Measurements from ENCODE around the gene KPNA1. TPM values are rescaled to one million over a fixed set of nuclear protein-coding genes. Genes with fewer than 3 reads are reported as not detected.
A peak's percentile ranks its signal among the peaks of the same experiment; 100 is the strongest.

Gene KPNA1
- total RNA-seq, 1 experiment from 2014 or later, result 64.3 TPM

- intact Hi-C loops (cut with micrococcal nuclease), result no loop called here
- Histone ChIP-seq H2AFZ (ENCODE audit: low read length) (no peak overlapping the region), H3K9me3 (ENCODE audit: low read length) (no peaks in the 10 kb centered on the region), H3K4me3 (ENCODE audit: low read length) (no peak overlapping the region), H3K4me2 (ENCODE audit: low read length) (no peak overlapping the region), H3K27me3 (ENCODE audit: low read length) (no peaks in the 10 kb centered on the region), H3K9me2 (replicated peaks; ENCODE audit: low read length) (no peaks in the 10 kb centered on the region), H4K20me1 (ENCODE audit: low read length) (peaks cover 18% of the 10 kb centered on the region), H3K79me2 (ENCODE audit: low read length) (peaks cover 23% of the 10 kb centered on the region), H3K9ac (ENCODE audit: low read length) (no peak overlapping the region), H3F3A (ENCODE audit: low read length, unreplicated experiment) (no peaks in the 10 kb centered on the region), H3K36me3 (ENCODE audit: low read depth, low read length) (no peaks in the 10 kb centered on the region), H3K4me1 (ENCODE audit: insufficient read depth, low read length) (peaks cover 14% of the 10 kb centered on the region), H3K27ac (ENCODE audit: low read length) (no peak overlapping the region)
- CTCF ChIA-PET, result no interaction called here
- POLR2A ChIA-PET (ENCODE audit: unreplicated experiment), result no interaction called here
- BruUV-seq (replicated peaks), result no TSS peak
- DNase-seq (no peak), ATAC-seq (no peak)
- TF ChIP-seq EZH2phosphoT487 (IDR thresholded peaks at IDR 0.05; ENCODE audit: borderline replicate concordance, low read length), result no peak
- TF ChIP-seq EZH2 (IDR thresholded peaks at IDR 0.05; ENCODE audit: low read length, unreplicated experiment), result no peak
- TF ChIP-seq CTCF (conservative IDR thresholded peaks at IDR 0.05; ENCODE audit: low read depth, low read length), result no peak
Measured at GRCh38 chr3:122516846-122517360, 2.2 kb upstream of the KPNA1 start.

GRCh38 chr3:122515870-122516269, 1.1 kb upstream of the KPNA1 start:
- intact Hi-C loops (cut with micrococcal nuclease), result loop anchor here (2.0 kb wide), 1 partner anchor 45 kb away; no protein-coding TSS in a partner anchor
- CTCF ChIA-PET, result no interaction called here
- no TSS peak for BruUV-seq (replicated peaks)

More at GRCh38 chr3:122515870-122516269, 1.1 kb upstream of the KPNA1 start:
- peaks cover 29% of the 10 kb centered on the region for H4K20me1 ChIP-seq (ENCODE audit: low read length)
- H3K9me3 ChIP-seq (ENCODE audit: low read length), result no peaks in the 10 kb centered on the region
- H3K4me2 ChIP-seq (ENCODE audit: low read length), result no peak overlapping the region
- H2AFZ ChIP-seq (ENCODE audit: low read length), result 0 out of 2 replicates have a peak overlapping the region, but pooled peaks have one; percentile 12
- no peaks in the 10 kb centered on the region for H3K36me3 ChIP-seq (ENCODE audit: low read depth, low read length)
- TF ChIP-seq EZH2 (IDR thresholded peaks at IDR 0.05; ENCODE audit: low read length, unreplicated experiment) (no peak), CTCF (conservative IDR thresholded peaks at IDR 0.05; ENCODE audit: low read depth, low read length) (no peak), EZH2phosphoT487 (IDR thresholded peaks at IDR 0.05; ENCODE audit: borderline replicate concordance, low read length) (no peak)
- no peaks in the 10 kb centered on the region for H3K9me2 ChIP-seq (replicated peaks; ENCODE audit: low read length)
- DNase-seq (no peak), ATAC-seq (no peak)
- H3K4me1 ChIP-seq (ENCODE audit: insufficient read depth, low read length), result peaks cover 20% of the 10 kb centered on the region
- peaks cover 33% of the 10 kb centered on the region for H3K79me2 ChIP-seq (ENCODE audit: low read length)
- no peak overlapping the region for H3K4me3 ChIP-seq (ENCODE audit: low read length)
- H3F3A ChIP-seq (ENCODE audit: low read length, unreplicated experiment), result no peaks in the 10 kb centered on the region
- POLR2A ChIA-PET (ENCODE audit: unreplicated experiment), result no interaction called here
- H3K27me3 ChIP-seq (ENCODE audit: low read length), result no peaks in the 10 kb centered on the region
- H3K9ac ChIP-seq (ENCODE audit: low read length), result no peak overlapping the region
- H3K27ac ChIP-seq (ENCODE audit: low read length), result no peak overlapping the region

Data from PC-3 (cell line).